Suprapubic skin (tissue), 4 donors: ENCODE data around the gene STXBP2. TPM values are rescaled to one million over a fixed set of nuclear protein-coding genes. Genes with fewer than 3 reads are reported as not detected.
"Not testable (repeated sequence)": the region's sequence is repeated elsewhere in the genome, so short reads cannot be mapped to it uniquely, and the experiment has no call there.

Experiments
- DNase-seq, 2 donors: peaks; one replicate each; pipeline ENCODE4 v3.0.0-alpha.2; 2019; ENCODE audit warnings: low spot score in 2 of 2
- H3K27ac ChIP-seq: fragments of 200-600 bp; sonication (generic); one replicate; pipeline ENCODE4 v1.5.1; 2019
- H3K27me3 ChIP-seq: fragments of 200-600 bp; sonication (generic); one replicate; pipeline ENCODE4 v1.5.1; 2019
- H3K36me3 ChIP-seq: fragments of 200-600 bp; sonication (generic); one replicate; pipeline ENCODE4 v1.5.1; 2019
- H3K4me1 ChIP-seq: fragments of 200-600 bp; sonication (generic); one replicate; pipeline ENCODE4 v1.5.1; 2019
- H3K4me3 ChIP-seq: fragments of 200-600 bp; sonication (generic); one replicate; pipeline ENCODE4 v1.5.1; 2019; ENCODE audit warnings: mild to moderate bottlenecking
- H3K9me3 ChIP-seq: fragments of 200-600 bp; sonication (generic); one replicate; pipeline ENCODE4 v1.5.1; 2019
- EP300 ChIP-seq: sonication (generic); formaldehyde crosslinking; IDR thresholded peaks from one replicate; pipeline ENCODE4 v1.6.1; 2017; ENCODE audit warnings: antibody characterized with exemption
- POLR2A ChIP-seq, 2 donors: fragments of 450-650 bp; IDR thresholded peaks; one replicate each; pipeline ENCODE4 v1.6.1; 2017; ENCODE audit warnings: antibody characterized with exemption in 2 of 2, mild to moderate bottlenecking in 2 of 2, moderate library complexity in 2 of 2
- POLR2AphosphoS5 ChIP-seq, 3 donors: sonication (generic); formaldehyde crosslinking; IDR thresholded peaks; one replicate each; pipeline ENCODE4 v1.6.1; 2017; ENCODE audit warnings: antibody characterized with exemption in 3 of 3
- WGBS: methylation state at CpG from one replicate; pipeline ENCODE4 v1.1.5; 2018; 5-methylcytosine and 5-hydroxymethylcytosine counted together
- total RNA-seq, 4 donors: library from RNA; depleted of rRNA; stranded (reverse); fragments of >200 nt; gene quantifications; one replicate each; pipeline ENCODE4 v1.1.0, GENCODE V29; 2016
- TF ChIP-seq, protein P1 (sequence below), 2 donors: fragments of 200-600 bp in 1 of 2; fragments of 450-650 bp in 1 of 2; sonication (generic) in 1 of 2; IDR thresholded peaks; one replicate each; pipeline ENCODE4 v1.5.1; 2016 to 2019; ENCODE audit warnings: antibody characterized with exemption in 2 of 2, mild to moderate bottlenecking in 1 of 2, moderate library complexity in 1 of 2

The STXBP2 gene
- total RNA-seq, 4 donors from 2014 or later, result 41.2 to 88.7 (median 50.9) TPM

DNA sequence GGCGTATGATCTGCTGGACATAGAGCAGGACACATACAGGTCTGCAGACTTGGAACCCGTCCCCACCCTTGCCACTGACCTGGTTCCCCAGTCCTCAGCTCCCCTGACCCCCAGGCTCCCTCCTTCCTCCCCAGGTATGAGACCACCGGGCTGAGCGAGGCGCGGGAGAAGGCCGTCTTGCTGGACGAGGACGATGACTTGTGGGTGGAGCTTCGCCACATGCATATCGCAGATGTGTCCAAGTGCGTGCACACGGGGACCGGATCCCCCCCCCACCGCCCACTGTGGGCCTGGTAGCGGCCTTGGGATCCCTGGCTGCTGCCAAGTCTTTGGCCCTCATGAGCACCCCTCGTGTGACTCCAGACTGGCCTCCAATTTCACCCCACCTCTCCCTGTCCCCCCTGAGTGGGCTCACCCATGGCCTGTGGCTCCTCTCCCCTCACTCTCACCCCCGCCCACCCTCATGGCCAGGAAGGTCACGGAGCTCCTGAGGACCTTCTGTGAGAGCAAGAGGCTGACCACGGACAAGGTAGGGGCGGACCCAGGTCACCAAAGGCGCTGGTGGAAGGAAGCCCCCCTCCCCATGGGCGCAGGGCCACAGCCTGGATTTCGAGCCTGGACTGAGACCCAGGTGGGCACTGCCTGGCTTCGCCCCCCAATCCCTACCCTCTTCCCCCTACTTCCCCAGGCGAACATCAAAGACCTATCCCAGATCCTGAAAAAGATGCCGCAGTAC, 5.6 kb downstream of the STXBP2 start:
- peaks cover 19% of the 10 kb centered on the region for H3K36me3 ChIP-seq
- 82% methylated on average over 10 of the region's 27 CpGs for WGBS
- peaks cover 6% of the 10 kb centered on the region for H3K4me1 ChIP-seq
- no peak overlapping the region for H3K27ac ChIP-seq
- no peak overlapping the region for H3K4me3 ChIP-seq
- no peaks in the 10 kb centered on the region for H3K9me3 ChIP-seq
- H3K27me3 ChIP-seq, result peaks cover 9% of the 10 kb centered on the region
- TF ChIP-seq, protein P1, sequence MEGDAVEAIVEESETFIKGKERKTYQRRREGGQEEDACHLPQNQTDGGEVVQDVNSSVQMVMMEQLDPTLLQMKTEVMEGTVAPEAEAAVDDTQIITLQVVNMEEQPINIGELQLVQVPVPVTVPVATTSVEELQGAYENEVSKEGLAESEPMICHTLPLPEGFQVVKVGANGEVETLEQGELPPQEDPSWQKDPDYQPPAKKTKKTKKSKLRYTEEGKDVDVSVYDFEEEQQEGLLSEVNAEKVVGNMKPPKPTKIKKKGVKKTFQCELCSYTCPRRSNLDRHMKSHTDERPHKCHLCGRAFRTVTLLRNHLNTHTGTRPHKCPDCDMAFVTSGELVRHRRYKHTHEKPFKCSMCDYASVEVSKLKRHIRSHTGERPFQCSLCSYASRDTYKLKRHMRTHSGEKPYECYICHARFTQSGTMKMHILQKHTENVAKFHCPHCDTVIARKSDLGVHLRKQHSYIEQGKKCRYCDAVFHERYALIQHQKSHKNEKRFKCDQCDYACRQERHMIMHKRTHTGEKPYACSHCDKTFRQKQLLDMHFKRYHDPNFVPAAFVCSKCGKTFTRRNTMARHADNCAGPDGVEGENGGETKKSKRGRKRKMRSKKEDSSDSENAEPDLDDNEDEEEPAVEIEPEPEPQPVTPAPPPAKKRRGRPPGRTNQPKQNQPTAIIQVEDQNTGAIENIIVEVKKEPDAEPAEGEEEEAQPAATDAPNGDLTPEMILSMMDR (IDR thresholded peaks at IDR 0.05), result no peak
- no peak for DNase-seq

DNA sequence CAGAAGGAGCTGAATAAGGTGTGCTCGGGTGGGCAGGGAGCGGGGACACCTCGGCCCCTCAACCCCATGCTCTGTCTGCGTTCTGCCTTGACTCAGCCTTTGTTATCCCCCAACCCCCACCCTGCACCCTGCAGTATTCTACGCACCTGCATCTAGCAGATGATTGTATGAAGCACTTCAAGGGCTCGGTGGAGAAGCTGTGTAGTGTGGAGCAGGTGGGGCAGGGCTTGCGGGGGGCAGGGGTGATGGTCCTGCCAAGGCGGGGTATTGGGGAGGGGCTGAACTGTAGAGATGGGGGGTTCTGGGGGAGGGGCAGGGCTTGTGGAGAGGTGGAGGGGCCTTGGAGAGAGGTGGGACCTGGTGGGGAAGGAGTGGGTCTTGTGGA, 6.1 kb downstream of the STXBP2 start:
- TF ChIP-seq, protein P1 (IDR thresholded peaks at IDR 0.05), result no peak
- TF ChIP-seq POLR2AphosphoS5 (IDR thresholded peaks at IDR 0.05), result no peak
- no peak for TF ChIP-seq POLR2A (IDR thresholded peaks at IDR 0.05)
- TF ChIP-seq EP300, result no peak
- no peak overlapping the region for H3K4me3 ChIP-seq
- H3K27me3 ChIP-seq, result peaks cover 3% of the 10 kb centered on the region
- no peak overlapping the region for H3K27ac ChIP-seq
- DNase-seq, result no peak
- 93% methylated on average over 8 of the region's 8 CpGs for WGBS
- no peaks in the 10 kb centered on the region for H3K9me3 ChIP-seq
- H3K36me3 ChIP-seq, result peaks cover 22% of the 10 kb centered on the region
- H3K4me1 ChIP-seq, result peaks cover under 1% of the 10 kb centered on the region

DNA sequence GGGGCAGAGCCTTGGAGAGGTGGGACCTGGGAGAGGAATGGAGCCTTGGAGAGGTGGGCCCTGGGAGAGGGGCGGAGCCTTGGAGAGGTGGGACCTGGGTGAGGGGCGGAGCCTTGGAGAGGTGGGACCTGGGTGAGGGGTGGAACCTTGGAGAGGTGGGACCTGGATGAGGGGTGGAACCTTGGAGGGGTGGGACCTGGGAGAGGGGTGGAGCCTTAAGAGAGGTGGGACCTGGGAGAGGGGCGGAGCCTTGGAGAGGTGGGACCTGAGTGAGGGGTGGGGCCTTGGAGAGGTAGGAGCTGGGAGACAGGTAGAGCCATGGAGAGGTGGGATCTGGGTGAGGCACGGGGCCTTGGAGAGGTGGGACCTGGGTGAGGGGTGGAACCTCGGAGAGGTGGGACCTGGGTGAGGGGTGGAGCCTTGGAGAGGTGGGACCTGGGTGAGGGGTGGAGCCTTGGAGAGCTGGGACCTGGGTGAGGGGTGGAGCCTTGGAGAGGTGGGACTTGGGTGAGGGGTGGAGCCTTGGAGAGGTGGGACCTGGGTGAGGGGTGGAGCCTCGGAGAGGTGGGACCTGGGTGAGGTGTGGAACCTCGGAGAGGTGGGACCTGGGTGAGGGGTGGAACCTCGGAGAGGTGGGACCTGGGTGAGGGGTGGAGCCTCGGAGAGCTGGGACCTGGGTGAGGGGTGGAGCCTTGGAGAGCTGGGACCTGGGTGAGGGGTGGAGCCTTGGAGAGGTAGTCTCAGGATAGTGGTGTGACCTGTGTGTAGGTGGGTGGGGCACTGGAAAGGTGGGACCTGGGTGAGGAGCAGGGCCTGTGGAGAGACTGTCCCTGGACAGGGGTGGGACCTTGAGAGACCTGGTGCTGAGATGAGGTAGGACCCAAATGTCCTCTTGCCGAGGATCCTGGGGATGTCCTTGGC, 7.0 kb downstream of the STXBP2 start:
- DNase-seq, result not testable (repeated sequence)
- peaks cover 22% of the 10 kb centered on the region for H3K36me3 ChIP-seq
- 88% methylated on average over 10 of the region's 10 CpGs for WGBS

DNA sequence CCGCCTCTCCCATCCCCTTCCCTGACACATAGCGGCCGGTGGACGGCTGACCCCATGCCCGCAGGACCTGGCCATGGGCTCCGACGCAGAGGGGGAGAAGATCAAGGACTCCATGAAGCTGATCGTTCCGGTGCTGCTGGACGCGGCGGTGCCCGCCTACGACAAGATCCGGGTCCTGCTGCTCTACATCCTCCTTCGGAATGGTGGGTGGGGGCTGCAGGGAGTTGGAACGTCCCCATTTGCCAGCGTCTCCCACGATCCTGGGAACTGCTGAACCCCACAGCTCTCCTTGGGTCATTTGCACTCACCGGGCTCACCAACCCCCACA, 7.6 kb downstream of the STXBP2 start:
- Histone ChIP-seq H3K4me1 (no peaks in the 10 kb centered on the region), H3K27ac (no peak overlapping the region), H3K36me3 (peaks cover 22% of the 10 kb centered on the region), H3K27me3 (peaks cover 3% of the 10 kb centered on the region), H3K9me3 (no peaks in the 10 kb centered on the region), H3K4me3 (no peak overlapping the region)
- no peak for DNase-seq
- TF ChIP-seq POLR2A (IDR thresholded peaks at IDR 0.05) (no peak), EP300 (no peak), POLR2AphosphoS5 (IDR thresholded peaks at IDR 0.05) (no peak)
- TF ChIP-seq, protein P1 (IDR thresholded peaks at IDR 0.05), result no peak
- 88% methylated on average over 6 of the region's 20 CpGs for whole genome bisulfite sequencing

More for the DNA sequence above, 7.0 kb downstream of the STXBP2 start:
- not testable (repeated sequence) for H3K27ac ChIP-seq, H3K27me3 ChIP-seq, H3K4me1 ChIP-seq, H3K4me3 ChIP-seq, H3K9me3 ChIP-seq

DNA sequence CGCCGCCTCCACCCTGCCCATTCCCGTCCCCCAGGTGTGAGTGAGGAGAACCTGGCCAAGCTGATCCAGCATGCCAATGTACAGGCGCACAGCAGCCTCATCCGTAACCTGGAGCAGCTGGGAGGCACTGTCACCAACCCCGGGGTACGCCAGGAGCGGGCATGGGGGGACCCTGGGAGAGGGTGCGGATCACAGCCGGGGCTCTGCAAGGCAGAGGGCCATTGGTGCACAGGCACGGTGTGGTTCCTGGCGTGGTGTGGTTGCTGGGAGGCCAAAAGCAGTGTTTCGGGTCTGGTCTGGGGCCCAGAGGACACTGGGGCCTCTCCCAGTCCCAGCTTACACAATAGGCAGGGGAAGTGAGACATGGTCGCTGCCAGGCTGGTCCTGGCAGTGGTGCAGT, 8.3 kb downstream of the STXBP2 start:
- no peak for TF ChIP-seq EP300
- TF ChIP-seq, protein P1 (IDR thresholded peaks at IDR 0.05), result no peak
- TF ChIP-seq POLR2AphosphoS5 (IDR thresholded peaks at IDR 0.05), result no peak
- no peak for TF ChIP-seq POLR2A (IDR thresholded peaks at IDR 0.05)
- WGBS, result 88% methylated on average over 8 of the region's 14 CpGs
- H3K27ac ChIP-seq, result no peak overlapping the region
- no peak for DNase-seq
- H3K36me3 ChIP-seq, result peaks cover 22% of the 10 kb centered on the region
- no peak overlapping the region for H3K4me3 ChIP-seq
- peaks cover 3% of the 10 kb centered on the region for H3K27me3 ChIP-seq
- H3K4me1 ChIP-seq, result no peaks in the 10 kb centered on the region
- H3K9me3 ChIP-seq, result no peaks in the 10 kb centered on the region
